ENCODE data around the gene SCIMP.

DNA sequence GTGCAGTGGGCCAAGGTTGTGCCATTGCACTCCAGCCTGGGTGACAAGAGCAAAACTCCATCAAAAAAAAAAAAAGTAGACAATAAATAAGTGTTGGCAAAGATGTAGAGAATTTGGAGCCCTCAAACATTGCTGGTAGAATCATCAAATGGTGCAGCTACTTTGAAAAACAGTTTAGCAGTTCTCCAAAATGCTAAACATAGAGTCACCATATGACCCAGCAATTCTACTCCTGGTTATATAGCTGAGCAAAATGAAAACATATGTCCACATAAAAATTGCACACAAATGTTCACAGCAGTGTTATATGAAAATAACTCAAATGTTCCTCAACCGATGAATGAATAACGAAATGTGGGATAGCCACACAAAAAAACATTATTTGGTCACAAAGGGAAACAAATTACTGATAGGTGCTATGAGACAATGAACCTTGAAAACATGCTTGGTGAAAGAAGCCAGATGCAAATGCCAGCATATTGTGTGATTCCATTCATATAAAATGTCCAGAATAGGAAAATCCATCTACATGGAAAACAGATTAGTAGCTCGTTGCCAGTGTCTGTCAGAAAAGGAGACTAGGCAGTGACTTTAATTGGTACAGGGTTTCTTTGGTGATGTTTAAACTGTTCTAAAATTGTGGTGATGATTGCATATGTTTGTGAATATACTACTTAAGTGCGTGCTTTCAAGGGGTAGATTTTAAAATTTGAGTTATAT, 34.7 kb upstream of the SCIMP start:
- no peak for TF ChIP-seq CTCF (conservative IDR thresholded peaks at IDR 0.05)
- no peak for TF ChIP-seq ZFX (IDR thresholded peaks at IDR 0.05)

All from C4-2B (cell line).